H1 (cell line): ENCODE measurements around the gene KDM1A. TPM values are rescaled to one million over a fixed set of nuclear protein-coding genes. Genes with fewer than 3 reads are reported as not detected.

ENCODE experiments used
- CTCF ChIA-PET: fragments of 300-600 bp; sonication (Branson Sonifier 250); formaldehyde crosslinking; loops from one replicate; lab custom pipeline; 2021; ENCODE audit not compliant: partially characterized antibody; lab: Charles Lee
- POLR2A ChIA-PET: fragments of 300-600 bp; sonication (Branson Sonifier 250); formaldehyde crosslinking; loops from one replicate; lab custom pipeline; 2021; ENCODE audit warnings: inconsistent platforms; ENCODE audit not compliant: partially characterized antibody; lab: Charles Lee
- DNase-seq, 2 experiments: peaks; one replicate each; pipeline versions ENCODE4 v3.0.0 to v3.0.0-alpha.2; 2010 to 2022; ENCODE audit warnings: low spot score in 2 of 2, low read depth in 1 of 2, mixed read lengths in 1 of 2
- FAIRE-seq: peaks from 2 replicates; lab custom pipeline; 2011; peaks lifted over from hg19 to GRCh38; lab: Jason Lieb, UNC
- H2AFZ ChIP-seq: 2 replicates; pipeline ENCODE4 v1.8.1; 2012; ENCODE audit warnings: low read length, inconsistent platforms
- H2AK5ac ChIP-seq: 2 replicates; pipeline ENCODE4 v1.6.1; 2013; ENCODE audit warnings: low read depth, low read length
- H2BK120ac ChIP-seq: replicated peaks from 2 replicates; pipeline ENCODE3; 2013; ENCODE audit warnings: low read depth, low read length, inconsistent platforms
- H2BK12ac ChIP-seq: 2 replicates; pipeline ENCODE4 v1.6.1; 2013; ENCODE audit warnings: low read depth, low read length
- H2BK15ac ChIP-seq: 2 replicates; pipeline ENCODE4 v1.6.1; 2013; ENCODE audit warnings: low read length
- H2BK20ac ChIP-seq: 2 replicates; pipeline ENCODE4 v1.6.1; 2013; ENCODE audit warnings: low read length
- H2BK5ac ChIP-seq: 2 replicates; pipeline ENCODE4 v1.6.1; 2013; ENCODE audit warnings: low read depth, low read length
- H3K14ac ChIP-seq: 2 replicates; pipeline ENCODE4 v1.6.1; 2013; ENCODE audit warnings: inconsistent platforms; ENCODE audit not compliant: insufficient read length
- H3K18ac ChIP-seq: 2 replicates; pipeline ENCODE4 v1.6.1; 2013; ENCODE audit warnings: low read length; ENCODE audit errors: extremely low read depth
- H3K23ac ChIP-seq: 2 replicates; pipeline ENCODE4 v1.6.1; 2013; ENCODE audit warnings: inconsistent platforms; ENCODE audit not compliant: insufficient read length
- H3K23me2 ChIP-seq: 2 replicates; pipeline ENCODE4 v1.6.1; 2013; ENCODE audit warnings: low read depth, low read length
- H3K27ac ChIP-seq: 2 replicates; pipeline ENCODE4 v1.6.1; 2011; ENCODE audit warnings: low read depth, low read length, inconsistent platforms
- H3K27me3 ChIP-seq, 4 experiments: replicated peaks in 1 of 4; 1 replicate in 1 of 4; 2 replicates in 3 of 4; pipeline versions ENCODE4 v1.6.1 to v1.8.1; 2011 to 2013; ENCODE audit warnings: low read length in 3 of 4, mild to moderate bottlenecking in 3 of 4, inconsistent platforms in 2 of 4, mixed read lengths in 2 of 4, moderate library complexity in 1 of 4; ENCODE audit not compliant: control insufficient read depth in 3 of 4, insufficient read depth in 3 of 4; ENCODE audit errors: extremely low read depth in 1 of 4
- H3K36me3 ChIP-seq, 4 experiments: 2 replicates each; pipeline versions ENCODE4 v1.6.1 to v1.8.1; 2011 to 2013; ENCODE audit warnings: mild to moderate bottlenecking in 4 of 4, low read length in 3 of 4, moderate library complexity in 2 of 4, control low read depth in 1 of 4, inconsistent platforms in 1 of 4; ENCODE audit not compliant: insufficient read depth in 4 of 4, control insufficient read depth in 2 of 4
- H3K4ac ChIP-seq: replicated peaks from 2 replicates; pipeline ENCODE3; 2013; ENCODE audit warnings: low read length, low read depth, mixed read lengths, inconsistent platforms; ENCODE audit not compliant: insufficient read length
- H3K4me1 ChIP-seq, 4 experiments: replicated peaks in 1 of 4; 1 replicate in 1 of 4; 2 replicates in 3 of 4; pipeline versions ENCODE4 v1.6.1 to v1.8.1; 2011 to 2013; ENCODE audit warnings: low read length in 3 of 4, inconsistent platforms in 2 of 4, mixed read lengths in 1 of 4; ENCODE audit not compliant: insufficient read depth in 4 of 4, control insufficient read depth in 3 of 4
- H3K4me2 ChIP-seq, 2 experiments: 2 replicates each; pipeline versions ENCODE4 v1.6.1 to v1.8.1; 2011 to 2013; ENCODE audit warnings: low read depth in 2 of 2, low read length in 2 of 2, control low read depth in 1 of 2, inconsistent platforms in 1 of 2, mild to moderate bottlenecking in 1 of 2; ENCODE audit not compliant: insufficient read depth in 1 of 2
- H3K4me3 ChIP-seq, 4 experiments: fragments of 200-600, 300-600 bp in 1 of 4; sonication (generic), shearing (Covaris generic), sonication (Bioruptor Twin) in 1 of 4; 2 replicates each; pipeline versions ENCODE4 v1.5.1 to v1.8.1; 2011 to 2016; ENCODE audit warnings: low read length in 4 of 4, low read depth in 3 of 4, control low read depth in 2 of 4, inconsistent platforms in 2 of 4, mild to moderate bottlenecking in 2 of 4, mixed read lengths in 1 of 4, moderate library complexity in 1 of 4; ENCODE audit not compliant: insufficient read depth in 2 of 4; ENCODE audit errors: extremely low read depth in 1 of 4
- H3K56ac ChIP-seq: replicated peaks from 2 replicates; pipeline ENCODE3; 2013; ENCODE audit warnings: low read depth, mild to moderate bottlenecking, mixed read lengths, low read length, inconsistent platforms; ENCODE audit not compliant: insufficient read length
- H3K79me1 ChIP-seq: 2 replicates; pipeline ENCODE4 v1.6.1; 2013; ENCODE audit warnings: low read depth, low read length, control low read depth
- H3K79me2 ChIP-seq, 2 experiments: 2 replicates each; pipeline versions ENCODE4 v1.6.1 to v1.8.1; 2012 to 2013; ENCODE audit warnings: low read length in 2 of 2, mild to moderate bottlenecking in 2 of 2, inconsistent platforms in 1 of 2; ENCODE audit not compliant: insufficient read depth in 2 of 2, control insufficient read depth in 1 of 2
- H3K9ac ChIP-seq, 4 experiments: replicated peaks in 1 of 4; 1 replicate in 1 of 4; 2 replicates in 3 of 4; pipeline versions ENCODE4 v1.6.1 to v1.8.1; 2011 to 2013; ENCODE audit warnings: low read depth in 3 of 4, low read length in 3 of 4, control low read depth in 2 of 4, mild to moderate bottlenecking in 2 of 4, moderate library complexity in 2 of 4, inconsistent platforms in 1 of 4; ENCODE audit errors: extremely low read depth in 1 of 4
- H3K9me3 ChIP-seq, 2 experiments: 2 replicates each; pipeline versions ENCODE4 v1.6.1 to v1.8.1; 2012 to 2013; ENCODE audit warnings: mild to moderate bottlenecking in 2 of 2, moderate library complexity in 2 of 2, control low read depth in 1 of 2, inconsistent platforms in 1 of 2, low read depth in 1 of 2, low read length in 1 of 2, mixed read lengths in 1 of 2; ENCODE audit not compliant: insufficient read depth in 2 of 2
- H4K20me1 ChIP-seq, 2 experiments: replicated peaks in 1 of 2; 2 replicates each; pipeline versions ENCODE3 to v1.8.1; 2011 to 2013; ENCODE audit warnings: inconsistent platforms in 2 of 2, low read length in 2 of 2, mild to moderate bottlenecking in 1 of 2; ENCODE audit not compliant: insufficient read depth in 2 of 2, control insufficient read depth in 1 of 2
- H4K5ac ChIP-seq: 2 replicates; pipeline ENCODE4 v1.6.1; 2013; ENCODE audit warnings: low read length, low read depth, mixed read lengths, inconsistent platforms; ENCODE audit not compliant: insufficient read length
- H4K8ac ChIP-seq: 2 replicates; pipeline ENCODE4 v1.8.0; 2013; ENCODE audit warnings: mild to moderate bottlenecking, moderate library complexity, low read length, inconsistent platforms; ENCODE audit not compliant: insufficient read depth; ENCODE audit errors: extremely low read depth
- H4K91ac ChIP-seq: replicated peaks from 2 replicates; pipeline ENCODE3; 2013; ENCODE audit warnings: low read length, mixed read lengths, inconsistent platforms; ENCODE audit not compliant: insufficient read length
- HDAC6 ChIP-seq: IDR thresholded peaks from one replicate; pipeline ENCODE4 v1.7.1; 2012; ENCODE audit warnings: low read depth, mild to moderate bottlenecking, inconsistent platforms, low read length, moderate library complexity
- polyA plus RNA-seq, 7 experiments: library from polyadenylated mRNA; depleted of rRNA in 3 of 7; stranded (reverse) in 5 of 7; unstranded in 2 of 7; fragments of >200 nt in 5 of 7; fragments of 200-250 nt in 2 of 7; gene quantifications; 1 replicate in 5 of 7; 2 replicates in 1 of 7; 4 replicates in 1 of 7; pipeline versions ENCODE4 v1.2.1 to v1.2.3, GENCODE V29; 2011 to 2013; ENCODE audit warnings: missing spikeins in 2 of 7, mixed read lengths in 2 of 7
- total RNA-seq: library from RNA; stranded (reverse); fragmentation: NEBNext Ultra II Directional; extraction: Animal tissue kit (Norgen Biotek cat#: 25700); gene quantifications from 2 replicates; pipeline ENCODE4 v1.2.1, GENCODE V29; 2021

KDM1A gene
- total and polyA plus RNA-seq, 2 of the 8 experiments (the other 6 are each of a cell fraction or from before 2014, with no cell fraction given): 216 to 275 TPM

DNA sequence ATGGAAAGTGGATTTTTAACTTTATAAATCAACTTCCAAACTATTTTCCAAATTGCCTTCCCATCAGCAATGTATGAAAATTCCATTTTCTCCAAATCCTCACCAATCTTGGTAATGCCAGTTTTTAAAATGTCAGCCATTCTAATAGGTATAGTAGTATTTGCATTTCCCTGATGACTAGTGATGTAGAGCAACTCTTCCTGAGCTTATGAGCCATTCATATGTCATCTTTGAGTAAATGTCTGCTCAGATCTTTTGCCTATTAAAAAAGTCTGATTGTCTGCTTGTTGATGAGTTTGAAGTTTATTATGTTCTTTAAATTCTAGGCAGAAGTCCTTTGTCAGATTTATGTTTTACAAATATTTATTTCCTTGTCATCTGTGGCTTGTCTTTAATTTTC is 54.7 kb downstream of the KDM1A start:
- CTCF ChIA-PET: interaction anchor here (1.9 kb wide), 1 partner anchor 26 kb away, joined by 5 read pairs; no protein-coding TSS in a partner anchor
- H3K79me1 ChIP-seq: no peaks in the 10 kb centered on the region
- no peak overlapping the region for H3K23ac ChIP-seq
- H3K23me2 ChIP-seq: no peaks in the 10 kb centered on the region
- H3K36me3 ChIP-seq: peaks cover 30 to 87% (median 62%) of the 10 kb centered on the region in 4 experiments
- no peak overlapping the region for H2BK12ac ChIP-seq
- FAIRE-seq (no peak), DNase-seq (no peak)
- no peak overlapping the region for H3K4me2 ChIP-seq
- H4K5ac ChIP-seq: no peak overlapping the region
- H2AK5ac ChIP-seq: no peak overlapping the region
- POLR2A ChIA-PET: interaction anchor here (1.0 to 1.3 kb wide), 2 partner anchors 12 to 15 kb away, joined by 3 to 4 read pairs; no protein-coding TSS in a partner anchor
- no peak for TF ChIP-seq HDAC6
- no peak overlapping the region for H3K14ac ChIP-seq
- H3K56ac ChIP-seq: no peak overlapping the region
- H4K8ac ChIP-seq: no peak overlapping the region
- no peak overlapping the region for H2BK5ac ChIP-seq
- H4K20me1 ChIP-seq: peaks cover 0 to 4% of the 10 kb centered on the region in 2 experiments
- no peak overlapping the region for H4K91ac ChIP-seq
- no peak overlapping the region for H3K18ac ChIP-seq
- no peak overlapping the region for H3K9ac ChIP-seq
- no peak overlapping the region for H3K27ac ChIP-seq
- H3K9me3 ChIP-seq: no peaks in the 10 kb centered on the region
- no peak overlapping the region for H3K4ac ChIP-seq
- no peaks in the 10 kb centered on the region for H3K79me2 ChIP-seq
- no peaks in the 10 kb centered on the region for H3K4me1 ChIP-seq
- H3K4me3 ChIP-seq: no peak overlapping the region
- H3K27me3 ChIP-seq: no peaks in the 10 kb centered on the region
- H2BK15ac ChIP-seq: no peak overlapping the region
- no peak overlapping the region for H2AFZ ChIP-seq
- no peak overlapping the region for H2BK20ac ChIP-seq
- no peak overlapping the region for H2BK120ac ChIP-seq
